Measurements from ENCODE around the gene RNF125.

- TF ChIP-seq CTCF (IDR thresholded peaks at IDR 0.05; ENCODE audit: insufficient read depth, low read length, poor library complexity, severe bottlenecking) (no peak), EZH2phosphoT487 (conservative IDR thresholded peaks at IDR 0.05; ENCODE audit: low read length) (no peak)
Observed at GRCh38 chr18:32086881-32087280, 68.3 kb downstream of the RNF125 start.

All from SU-DHL-6 (cell line).